Fibroblast of lung (primary cell): ENCODE data around the gene KLK8. TPM values are rescaled to one million over a fixed set of nuclear protein-coding genes. Genes with fewer than 3 reads are reported as not detected.

Source experiments
- DNase-seq, 2 donors: peaks; one replicate each; pipeline versions ENCODE4 v3.0.0 to v3.0.0-alpha.2; 2010; ENCODE audit warnings: low read depth in 2 of 2
- H2AFZ ChIP-seq: 2 replicates; pipeline ENCODE4 v1.5.1; 2012; ENCODE audit warnings: low read length, control low read depth, inconsistent platforms
- H3K27ac ChIP-seq: 2 replicates; pipeline ENCODE4 v1.5.1; 2011; ENCODE audit warnings: low read length, control low read depth; ENCODE audit not compliant: insufficient read depth
- H3K27me3 ChIP-seq: 2 replicates; pipeline ENCODE4 v1.5.1; 2011; ENCODE audit warnings: mild to moderate bottlenecking, low read length; ENCODE audit not compliant: control insufficient read depth, insufficient read depth
- H3K36me3 ChIP-seq: 2 replicates; pipeline ENCODE4 v1.5.1; 2011; ENCODE audit warnings: low read length; ENCODE audit not compliant: control insufficient read depth, insufficient read depth
- H3K4me1 ChIP-seq: 2 replicates; pipeline ENCODE4 v1.5.1; 2011; ENCODE audit warnings: low read length; ENCODE audit not compliant: control insufficient read depth, insufficient read depth; ENCODE audit errors: extremely low read depth
- H3K4me2 ChIP-seq: 2 replicates; pipeline ENCODE4 v1.5.1; 2011; ENCODE audit warnings: low read length, control low read depth; ENCODE audit not compliant: insufficient read depth; ENCODE audit errors: extremely low read depth
- H3K4me3 ChIP-seq, 4 experiments: fragments of 200-600 bp in 1 of 4; sonication (generic) in 1 of 4; replicated peaks in 1 of 4; 2 replicates each; pipeline ENCODE4 v1.5.1; 2011 to 2016; ENCODE audit warnings: low read length in 4 of 4, low read depth in 3 of 4, mild to moderate bottlenecking in 3 of 4, control low read depth in 2 of 4, inconsistent platforms in 1 of 4, mixed read lengths in 1 of 4; ENCODE audit not compliant: insufficient read depth in 1 of 4; ENCODE audit errors: control extremely low read depth in 1 of 4
- H3K79me2 ChIP-seq: 2 replicates; pipeline ENCODE4 v1.5.1; 2012; ENCODE audit warnings: mild to moderate bottlenecking, low read length, inconsistent platforms; ENCODE audit not compliant: control insufficient read depth, insufficient read depth
- H3K9ac ChIP-seq: 2 replicates; pipeline ENCODE4 v1.5.1; 2011; ENCODE audit warnings: mild to moderate bottlenecking, low read length, control low read depth; ENCODE audit not compliant: insufficient read depth
- H3K9me3 ChIP-seq: 2 replicates; pipeline ENCODE4 v1.5.1; 2012; ENCODE audit warnings: low read depth, low read length; ENCODE audit not compliant: control insufficient read depth, insufficient read depth
- H4K20me1 ChIP-seq: 2 replicates; pipeline ENCODE4 v1.5.1; 2011; ENCODE audit warnings: low read length; ENCODE audit not compliant: control insufficient read depth, insufficient read depth; ENCODE audit errors: extremely low read depth
- EZH2 ChIP-seq: IDR thresholded peaks from 2 replicates; pipeline ENCODE4 v1.5.1; 2012; ENCODE audit warnings: low read length, control low read depth, mild to moderate bottlenecking; ENCODE audit errors: missing control alignments
- polyA plus RNA-seq, 2 donors: library from polyadenylated mRNA; depleted of rRNA in 1 of 2; stranded (reverse) in 1 of 2; unstranded in 1 of 2; fragments of >200 nt; gene quantifications; 2 replicates each; pipeline ENCODE4 v1.2.1, GENCODE V29; 2011 to 2012; ENCODE audit warnings: missing spikeins in 1 of 2
- total RNA-seq: library from RNA; depleted of rRNA; stranded (reverse); fragments of >200 nt; gene quantifications from 2 replicates; pipeline ENCODE4 v1.2.1, GENCODE V29; 2014
- TF ChIP-seq, protein P1 (sequence below), 2 donors: IDR thresholded peaks in 1 of 2; conservative IDR thresholded peaks in 1 of 2; 1 replicate in 1 of 2; 2 replicates in 1 of 2; pipeline ENCODE4 v1.5.1; 2011 to 2012; ENCODE audit warnings: low read length in 2 of 2, control low read depth in 1 of 2, inconsistent platforms in 1 of 2, low read depth in 1 of 2, mild to moderate bottlenecking in 1 of 2

KLK8 gene
- total and polyA plus RNA-seq, 2 donors (not counting 1 experiment from before 2014, with no cell fraction given): not detected

DNA sequence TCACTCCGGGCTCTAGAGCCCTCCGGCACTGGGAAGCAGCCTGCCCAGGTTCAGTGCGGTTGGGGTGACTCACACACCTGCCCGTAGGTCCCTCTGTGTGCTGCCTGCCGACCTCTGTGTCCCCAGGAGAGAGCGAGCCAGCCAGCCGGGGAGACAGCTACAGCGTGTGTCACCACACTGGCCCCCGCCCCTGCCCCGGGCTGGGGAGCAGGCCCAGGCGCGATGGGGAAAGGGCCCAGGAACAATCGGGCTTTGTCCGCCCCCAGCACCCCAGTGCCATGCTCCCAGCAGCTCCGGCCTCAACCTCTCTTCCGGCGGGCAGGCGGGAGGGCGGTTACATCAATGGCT lies 32.0 kb downstream of the KLK8 start, which contains the start of gene KLK6:
Gene KLK6, minus strand, starts transcription at position 179 of the 348 bp plus-strand sequence. CDS start 1,487 bp downstream, outside the sequence.
- no peaks in the 10 kb centered on the region for H4K20me1 ChIP-seq
- no peak within 1 kb of the TSS for H3K4me2 ChIP-seq
- H3K36me3 ChIP-seq: no peaks in the 10 kb centered on the region
- H3K4me1 ChIP-seq: no peaks in the 10 kb centered on the region
- TF ChIP-seq, protein P1, sequence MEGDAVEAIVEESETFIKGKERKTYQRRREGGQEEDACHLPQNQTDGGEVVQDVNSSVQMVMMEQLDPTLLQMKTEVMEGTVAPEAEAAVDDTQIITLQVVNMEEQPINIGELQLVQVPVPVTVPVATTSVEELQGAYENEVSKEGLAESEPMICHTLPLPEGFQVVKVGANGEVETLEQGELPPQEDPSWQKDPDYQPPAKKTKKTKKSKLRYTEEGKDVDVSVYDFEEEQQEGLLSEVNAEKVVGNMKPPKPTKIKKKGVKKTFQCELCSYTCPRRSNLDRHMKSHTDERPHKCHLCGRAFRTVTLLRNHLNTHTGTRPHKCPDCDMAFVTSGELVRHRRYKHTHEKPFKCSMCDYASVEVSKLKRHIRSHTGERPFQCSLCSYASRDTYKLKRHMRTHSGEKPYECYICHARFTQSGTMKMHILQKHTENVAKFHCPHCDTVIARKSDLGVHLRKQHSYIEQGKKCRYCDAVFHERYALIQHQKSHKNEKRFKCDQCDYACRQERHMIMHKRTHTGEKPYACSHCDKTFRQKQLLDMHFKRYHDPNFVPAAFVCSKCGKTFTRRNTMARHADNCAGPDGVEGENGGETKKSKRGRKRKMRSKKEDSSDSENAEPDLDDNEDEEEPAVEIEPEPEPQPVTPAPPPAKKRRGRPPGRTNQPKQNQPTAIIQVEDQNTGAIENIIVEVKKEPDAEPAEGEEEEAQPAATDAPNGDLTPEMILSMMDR (conservative IDR thresholded peaks at IDR 0.05 in 1 of 2, IDR thresholded peaks at IDR 0.05 in 1 of 2; ENCODE audit: low read depth in 1 of 2, low read length in 2 of 2): no peak
- no peak for TF ChIP-seq EZH2
- no peak within 1 kb of the TSS for H3K27ac ChIP-seq
- H3K79me2 ChIP-seq: no peaks in the 10 kb centered on the region
- H3K27me3 ChIP-seq: no peaks in the 10 kb centered on the region
- no peak within 1 kb of the TSS for H3K9ac ChIP-seq
- no peak within 1 kb of the TSS for H2AFZ ChIP-seq
- H3K4me3 ChIP-seq: no peak within 1 kb of the TSS
- DNase-seq: no peak
- H3K9me3 ChIP-seq: no peaks in the 10 kb centered on the region

DNA sequence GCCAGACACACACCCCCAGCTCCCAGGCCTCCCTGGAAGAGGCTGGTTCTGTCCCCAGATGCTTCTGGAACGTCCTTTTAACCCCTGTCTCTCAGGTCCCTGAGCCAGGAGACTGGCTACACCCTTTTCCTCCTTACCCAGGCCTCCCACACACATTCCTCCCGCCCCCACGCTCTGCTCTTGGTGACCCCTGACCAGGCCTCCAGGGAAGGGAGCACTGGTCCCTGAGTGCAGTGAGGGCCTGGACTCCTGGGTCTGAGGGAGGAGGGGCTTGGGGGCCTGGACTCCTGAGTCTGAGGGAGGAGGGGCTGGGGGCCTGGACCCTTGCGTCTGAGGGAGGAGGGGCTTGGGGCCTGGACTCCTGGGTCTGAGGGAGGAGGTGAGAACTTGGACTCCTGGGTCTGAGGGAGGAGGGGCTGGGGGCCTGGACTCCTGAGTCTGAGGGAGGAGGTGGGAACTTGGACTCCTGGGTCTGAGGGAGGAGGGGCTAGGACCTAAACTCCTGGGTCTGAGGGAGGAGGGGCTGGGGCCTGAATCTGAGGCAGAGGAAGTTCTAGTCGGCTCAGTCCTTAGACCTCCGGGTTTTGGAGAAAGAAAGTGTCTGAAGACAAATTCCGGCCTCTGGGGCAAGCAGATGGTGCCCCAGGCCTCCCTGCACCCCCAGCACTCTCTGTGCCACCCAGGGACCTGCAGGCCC lies 32.5 kb downstream of the KLK8 start:
- Histone ChIP-seq H3K79me2 (no peaks in the 10 kb centered on the region), H3K27me3 (no peaks in the 10 kb centered on the region), H3K36me3 (no peaks in the 10 kb centered on the region), H2AFZ (no peak overlapping the region), H3K9ac (no peak overlapping the region), H4K20me1 (no peaks in the 10 kb centered on the region), H3K4me3 (no peak overlapping the region), H3K4me1 (no peaks in the 10 kb centered on the region), H3K27ac (no peak overlapping the region), H3K4me2 (no peak overlapping the region), H3K9me3 (no peaks in the 10 kb centered on the region)
- DNase-seq: no peak
- TF ChIP-seq EZH2: no peak
- TF ChIP-seq, protein P1 (conservative IDR thresholded peaks at IDR 0.05 in 1 of 2, IDR thresholded peaks at IDR 0.05 in 1 of 2; ENCODE audit: low read depth in 1 of 2, low read length in 2 of 2): no peak

DNA sequence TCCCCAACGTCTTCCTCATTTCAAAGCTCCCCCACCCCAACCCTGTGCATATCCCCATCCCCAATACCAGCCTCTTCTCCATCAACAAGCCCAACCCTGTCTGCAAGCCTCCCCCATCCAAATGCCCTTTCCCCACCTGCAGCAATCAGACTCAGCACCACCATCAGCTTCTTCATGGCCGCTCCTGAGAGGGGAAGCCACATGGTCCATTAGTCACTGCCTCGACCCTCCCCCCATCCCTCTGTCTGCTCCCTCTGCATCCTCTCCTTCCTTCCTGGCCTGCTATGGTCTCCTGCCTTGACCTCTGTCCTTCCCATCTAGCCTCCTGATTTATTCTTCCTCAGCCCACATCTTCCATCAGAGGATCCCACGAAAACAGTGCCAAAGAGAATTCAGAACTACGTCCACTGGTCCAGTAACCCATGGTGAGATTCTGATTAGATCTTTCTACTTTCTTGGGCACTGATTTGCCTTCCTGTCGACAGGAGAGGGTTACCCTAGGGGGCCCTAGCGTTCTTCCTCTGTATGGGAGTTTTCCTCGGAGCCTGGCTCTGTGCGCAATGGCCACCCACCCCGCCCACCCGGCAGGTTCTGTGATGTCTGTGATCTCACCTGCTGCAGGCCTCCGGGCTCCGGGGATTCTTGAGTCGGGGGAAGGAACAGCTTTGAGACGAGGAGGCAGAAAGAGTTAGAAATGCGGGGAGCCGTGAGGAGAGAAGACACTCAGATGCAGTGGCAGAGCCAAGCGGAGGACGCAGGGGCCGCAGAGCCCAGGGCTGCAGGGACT lies 33.3 kb downstream of the KLK8 start:
- H3K9ac ChIP-seq: no peak overlapping the region
- H3K4me1 ChIP-seq: no peaks in the 10 kb centered on the region
- H3K27ac ChIP-seq: no peak overlapping the region
- DNase-seq: no peak
- H2AFZ ChIP-seq: no peak overlapping the region
- H3K4me2 ChIP-seq: no peak overlapping the region
- H3K27me3 ChIP-seq: no peaks in the 10 kb centered on the region
- H3K36me3 ChIP-seq: no peaks in the 10 kb centered on the region
- no peaks in the 10 kb centered on the region for H3K79me2 ChIP-seq
- H3K4me3 ChIP-seq: no peak overlapping the region
- no peaks in the 10 kb centered on the region for H4K20me1 ChIP-seq
- no peaks in the 10 kb centered on the region for H3K9me3 ChIP-seq
- no peak for TF ChIP-seq EZH2
- TF ChIP-seq, protein P1 (conservative IDR thresholded peaks at IDR 0.05 in 1 of 2, IDR thresholded peaks at IDR 0.05 in 1 of 2; ENCODE audit: low read depth in 1 of 2, low read length in 2 of 2): no peak
